BLaER1 (cell line): Measurements from ENCODE around the gene RPS19.
A peak's percentile ranks its signal among the peaks of the same experiment; 100 is the strongest.
"Not testable (repeated sequence)": the region's sequence is repeated elsewhere in the genome, so short reads cannot be mapped to it uniquely, and the experiment has no call there.

Source experiments
- H3K27ac ChIP-seq: shearing (Covaris generic); formaldehyde crosslinking; 2 replicates; pipeline ENCODE4 v1.8.1; 2022
- H3K27me3 ChIP-seq: shearing (Covaris generic); formaldehyde crosslinking; 2 replicates; pipeline ENCODE4 v1.8.1; 2022
- H3K36me3 ChIP-seq: shearing (Covaris generic); formaldehyde crosslinking; 2 replicates; pipeline ENCODE4 v1.8.1; 2022
- H3K4me1 ChIP-seq: shearing (Covaris generic); formaldehyde crosslinking; 2 replicates; pipeline ENCODE4 v1.8.1; 2022
- H3K4me2 ChIP-seq: shearing (Covaris generic); formaldehyde crosslinking; 2 replicates; pipeline ENCODE4 v1.8.1; 2022
- H3K4me3 ChIP-seq: shearing (Covaris generic); formaldehyde crosslinking; 2 replicates; pipeline ENCODE4 v1.8.1; 2022
- H3K9ac ChIP-seq: shearing (Covaris generic); formaldehyde crosslinking; 2 replicates; pipeline ENCODE4 v1.8.1; 2022
- H3K9me3 ChIP-seq: shearing (Covaris generic); formaldehyde crosslinking; 2 replicates; pipeline ENCODE4 v1.8.1; 2022
- H4K20me1 ChIP-seq: shearing (Covaris generic); formaldehyde crosslinking; 2 replicates; pipeline ENCODE4 v1.8.1; 2022
- Cebpa-rat ChIP-seq: shearing (Covaris generic); IDR thresholded peaks from 2 replicates; pipeline ENCODE4 v1.8.1; 2022

The RPS19 gene

DNA sequence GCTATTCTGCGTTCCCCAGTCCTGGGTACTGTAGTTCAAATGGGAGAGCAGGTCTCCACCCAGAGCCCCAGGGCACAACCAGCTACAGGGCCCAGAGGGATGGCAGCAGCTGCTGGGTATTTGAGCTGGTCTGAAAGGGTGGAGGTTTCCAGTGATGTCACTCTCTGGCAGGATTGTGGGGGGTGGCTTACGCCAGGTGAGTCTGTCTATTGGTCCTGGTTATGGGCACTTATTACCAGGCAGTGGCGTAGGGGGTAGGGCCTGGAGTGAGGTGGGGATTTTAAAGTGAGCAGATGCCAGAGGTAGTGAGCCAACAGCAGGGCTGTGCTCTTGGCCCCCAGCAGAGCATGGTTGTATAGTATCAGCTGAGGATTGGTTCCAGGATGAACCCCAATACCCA lies 6.2 kb downstream of the RPS19 start:
- H3K4me1 ChIP-seq, result peaks cover 100% of the 10 kb centered on the region
- H3K9ac ChIP-seq, result peak overlapping the region; percentile 74
- H3K4me2 ChIP-seq, result peak overlapping the region; percentile 99
- peak overlapping the region; percentile 55; the same call in 1 of the 2 replicates for H3K27ac ChIP-seq
- no peak overlapping the region for H3K4me3 ChIP-seq
- H3K27me3 ChIP-seq, result no peaks in the 10 kb centered on the region
- H4K20me1 ChIP-seq, result peaks cover 100% of the 10 kb centered on the region
- peaks cover 100% of the 10 kb centered on the region for H3K36me3 ChIP-seq
- H3K9me3 ChIP-seq, result no peaks in the 10 kb centered on the region
- TF ChIP-seq Cebpa-rat, result no peak

- H3K4me1 ChIP-seq, result peaks cover 100% of the 10 kb centered on the region
- H3K27ac ChIP-seq, result peak overlapping the region; percentile 97
- H3K9me3 ChIP-seq, result no peaks in the 10 kb centered on the region
- H3K4me2 ChIP-seq, result peak overlapping the region; percentile 99
- H3K27me3 ChIP-seq, result no peaks in the 10 kb centered on the region
- peak overlapping the region; percentile 31; the same call in 1 of the 2 replicates for H3K4me3 ChIP-seq
- peaks cover 94% of the 10 kb centered on the region for H4K20me1 ChIP-seq
- H3K9ac ChIP-seq, result peak overlapping the region; percentile 74
- H3K36me3 ChIP-seq, result peaks cover 91% of the 10 kb centered on the region
- no peak for TF ChIP-seq Cebpa-rat
These were observed 8.3 kb downstream of the RPS19 start for GRCh38 chr19:41868120-41868988.

GRCh38 chr19:41868989-41869300 lies 8.9 kb downstream of the RPS19 start:
- peaks cover 100% of the 10 kb centered on the region for H3K4me1 ChIP-seq
- TF ChIP-seq Cebpa-rat, result no peak
- H3K27me3 ChIP-seq, result no peaks in the 10 kb centered on the region
- peaks cover 88% of the 10 kb centered on the region for H4K20me1 ChIP-seq
- peaks cover 85% of the 10 kb centered on the region for H3K36me3 ChIP-seq
- peak overlapping the region; percentile 97 for H3K27ac ChIP-seq
- peak overlapping the region; percentile 99 for H3K4me2 ChIP-seq
- peak overlapping the region; percentile 74 for H3K9ac ChIP-seq
- no peaks in the 10 kb centered on the region for H3K9me3 ChIP-seq
- peak overlapping the region; percentile 31; the same call in 1 of the 2 replicates for H3K4me3 ChIP-seq

- Histone ChIP-seq H3K27ac (peak overlapping the region; percentile 97), H3K36me3 (peaks cover 80% of the 10 kb centered on the region), H3K4me1 (peaks cover 100% of the 10 kb centered on the region), H3K4me3 (peak overlapping the region; percentile 31; the same call in 1 of the 2 replicates), H3K9me3 (no peaks in the 10 kb centered on the region), H4K20me1 (peaks cover 83% of the 10 kb centered on the region), H3K4me2 (peak overlapping the region; percentile 99), H3K27me3 (no peaks in the 10 kb centered on the region), H3K9ac (peak overlapping the region; percentile 74)
- TF ChIP-seq Cebpa-rat, result no peak
These were observed 9.4 kb downstream of the RPS19 start for GRCh38 chr19:41869374-41869955.

DNA sequence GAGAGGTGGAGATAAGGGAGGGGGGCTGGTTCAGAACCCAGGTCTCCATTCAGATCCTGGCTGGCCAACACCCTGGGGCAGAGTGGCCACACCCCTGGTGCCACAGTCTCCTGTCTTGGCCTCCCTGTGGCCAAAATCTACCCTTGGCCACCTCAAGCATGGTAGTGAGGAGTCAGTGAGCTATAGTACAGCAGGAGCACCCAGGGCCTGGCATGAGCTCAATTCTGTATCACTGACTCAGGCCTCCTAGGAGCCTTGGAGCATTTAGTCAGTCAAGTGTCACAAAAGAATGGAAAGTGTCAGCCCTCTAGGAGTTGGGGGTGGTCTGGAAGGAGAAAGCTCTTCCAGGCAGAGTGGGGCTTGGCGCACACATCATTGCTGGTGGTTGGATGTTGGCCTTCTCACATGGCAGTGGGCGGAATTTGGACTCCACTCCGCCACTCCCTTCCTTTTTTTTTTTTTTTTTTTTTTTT lies 10.4 kb downstream of the RPS19 start:
- peaks cover 70% of the 10 kb centered on the region for H3K36me3 ChIP-seq
- peak overlapping the region; percentile 74 for H3K9ac ChIP-seq
- H3K27ac ChIP-seq, result peak overlapping the region; percentile 97
- no peaks in the 10 kb centered on the region for H3K9me3 ChIP-seq
- H3K4me3 ChIP-seq, result no peak overlapping the region
- peaks cover 74% of the 10 kb centered on the region for H4K20me1 ChIP-seq
- no peaks in the 10 kb centered on the region for H3K27me3 ChIP-seq
- TF ChIP-seq Cebpa-rat, result no peak
- peak overlapping the region; percentile 99 for H3K4me2 ChIP-seq
- peaks cover 100% of the 10 kb centered on the region for H3K4me1 ChIP-seq

GRCh38 chr19:41871573-41872383 lies 11.7 kb downstream of the RPS19 start:
- Histone ChIP-seq H3K9ac (peak overlapping the region; percentile 75), H3K36me3 (peaks cover 56% of the 10 kb centered on the region), H4K20me1 (peaks cover 60% of the 10 kb centered on the region), H3K27ac (peak overlapping the region; percentile 97), H3K27me3 (no peaks in the 10 kb centered on the region), H3K9me3 (no peaks in the 10 kb centered on the region), H3K4me3 (peak overlapping the region; percentile 47), H3K4me1 (peaks cover 100% of the 10 kb centered on the region), H3K4me2 (peak overlapping the region; percentile 99)
- no peak for TF ChIP-seq Cebpa-rat

GRCh38 chr19:41872384-41872774 lies 12.3 kb downstream of the RPS19 start:
- peaks cover 54% of the 10 kb centered on the region for H4K20me1 ChIP-seq
- H3K27ac ChIP-seq, result peak overlapping the region; percentile 97
- H3K9ac ChIP-seq, result peak overlapping the region; percentile 75
- H3K27me3 ChIP-seq, result no peaks in the 10 kb centered on the region
- peaks cover 50% of the 10 kb centered on the region for H3K36me3 ChIP-seq
- H3K4me3 ChIP-seq, result peak overlapping the region; percentile 47
- peak overlapping the region; percentile 99 for H3K4me2 ChIP-seq
- peaks cover 94% of the 10 kb centered on the region for H3K4me1 ChIP-seq
- H3K9me3 ChIP-seq, result no peaks in the 10 kb centered on the region
- no peak for TF ChIP-seq Cebpa-rat

- Histone ChIP-seq H3K36me3 (peaks cover 44% of the 10 kb centered on the region), H3K4me3 (peak overlapping the region; percentile 47; the same call in 1 of the 2 replicates), H3K4me2 (peak overlapping the region; percentile 99), H3K9me3 (no peaks in the 10 kb centered on the region), H3K4me1 (peaks cover 90% of the 10 kb centered on the region), H3K27ac (peak overlapping the region; percentile 97), H3K9ac (peak overlapping the region; percentile 75), H4K20me1 (peaks cover 48% of the 10 kb centered on the region), H3K27me3 (no peaks in the 10 kb centered on the region)
- no peak for TF ChIP-seq Cebpa-rat
These were observed 13.0 kb downstream of the RPS19 start for GRCh38 chr19:41872775-41873647.

DNA sequence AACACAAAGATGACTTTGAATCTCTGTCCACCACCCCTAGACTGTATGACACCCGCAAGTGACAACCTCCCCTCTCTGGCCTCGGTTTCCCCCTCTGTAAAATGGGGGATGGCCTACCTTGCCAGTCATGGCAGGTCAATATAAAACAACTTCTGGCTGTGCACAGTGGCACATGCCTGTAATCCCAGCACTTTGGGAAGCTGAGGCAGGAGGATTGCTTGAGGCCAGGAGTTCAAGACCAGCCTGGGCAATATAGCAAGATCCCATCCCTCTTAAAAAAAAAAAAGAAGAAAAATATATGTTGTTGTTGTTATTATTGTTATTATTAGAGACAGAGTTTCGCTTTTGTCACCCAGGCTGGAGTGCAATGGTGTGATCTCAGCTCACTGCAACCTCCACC lies 15.9 kb downstream of the RPS19 start:
- H3K9ac ChIP-seq, result peak overlapping the region; percentile 96
- peaks cover 31% of the 10 kb centered on the region for H3K36me3 ChIP-seq
- H3K27me3 ChIP-seq, H3K9me3 ChIP-seq, H3K4me3 ChIP-seq: not testable (repeated sequence)
- peak overlapping the region; percentile 99 for H3K4me2 ChIP-seq
- H3K4me1 ChIP-seq, result peaks cover 88% of the 10 kb centered on the region
- H4K20me1 ChIP-seq, result peaks cover 30% of the 10 kb centered on the region
- H3K27ac ChIP-seq, result peak overlapping the region; percentile 97
